HG03575 (cell line): ENCODE data around the gene ALMS1.
"Not testable (repeated sequence)": the region's sequence is repeated elsewhere in the genome, so short reads cannot be mapped to it uniquely, and the experiment has no call there.

Experiments used
- ATAC-seq: cut with Tn5 transposase; IDR thresholded peaks from one replicate; pipeline ENCODE4 v1.9.1; 2021; ENCODE audit not compliant: unreplicated experiment, insufficient number of reproducible peaks, low FRiP score; ENCODE audit errors: extremely low read depth

The ALMS1 gene

GRCh38 chr2:73386342-73386868, 769 bp downstream of the ALMS1 start:
- peak; percentile 9 for ATAC-seq

GRCh38 chr2:73386894-73387636, 1.4 kb downstream of the ALMS1 start:
- ATAC-seq = no peak

GRCh38 chr2:73402386-73403103, 16.9 kb downstream of the ALMS1 start:
- ATAC-seq = no peak

- ATAC-seq = no peak
Measured at GRCh38 chr2:73403237-73403636, 17.6 kb downstream of the ALMS1 start.

- no peak for ATAC-seq
Measured at GRCh38 chr2:73404409-73404808, 18.8 kb downstream of the ALMS1 start.

GRCh38 chr2:73406996-73407395, 21.4 kb downstream of the ALMS1 start:
- ATAC-seq = no peak

- no peak for ATAC-seq
Measured at GRCh38 chr2:73408198-73408597, 22.6 kb downstream of the ALMS1 start.

- ATAC-seq = no peak
Measured at GRCh38 chr2:73414696-73415095, 29.1 kb downstream of the ALMS1 start.

- no peak for ATAC-seq
Measured at GRCh38 chr2:73415906-73416305, 30.3 kb downstream of the ALMS1 start.

- ATAC-seq = no peak
Measured at GRCh38 chr2:73418343-73418742, 32.7 kb downstream of the ALMS1 start.

GRCh38 chr2:73423913-73424312, 38.3 kb downstream of the ALMS1 start:
- ATAC-seq = no peak

GRCh38 chr2:73426176-73426575, 40.5 kb downstream of the ALMS1 start:
- no peak for ATAC-seq

- no peak for ATAC-seq
Measured at GRCh38 chr2:73436019-73436418, 50.4 kb downstream of the ALMS1 start.

- no peak for ATAC-seq
Measured at GRCh38 chr2:73444202-73444601, 58.6 kb downstream of the ALMS1 start.

GRCh38 chr2:73448856-73449255, 63.2 kb downstream of the ALMS1 start:
- no peak for ATAC-seq

GRCh38 chr2:73449404-73449803, 63.8 kb downstream of the ALMS1 start:
- no peak for ATAC-seq

- peak; percentile 90 for ATAC-seq
Measured at GRCh38 chr2:73451263-73451972, 65.8 kb downstream of the ALMS1 start.

- no peak for ATAC-seq
Measured at GRCh38 chr2:73457982-73458381, 72.3 kb downstream of the ALMS1 start.

GRCh38 chr2:73462388-73462787, 76.8 kb downstream of the ALMS1 start:
- not testable (repeated sequence) for ATAC-seq

GRCh38 chr2:73468376-73468775, 82.7 kb downstream of the ALMS1 start:
- no peak for ATAC-seq
